ENCODE measurements around the gene GNAS-AS1.

The GNAS-AS1 gene

GRCh38 chr20:58863044-58863790 is 12.5 kb upstream of the GNAS-AS1 start:
- DNase-seq, result no peak

DNA sequence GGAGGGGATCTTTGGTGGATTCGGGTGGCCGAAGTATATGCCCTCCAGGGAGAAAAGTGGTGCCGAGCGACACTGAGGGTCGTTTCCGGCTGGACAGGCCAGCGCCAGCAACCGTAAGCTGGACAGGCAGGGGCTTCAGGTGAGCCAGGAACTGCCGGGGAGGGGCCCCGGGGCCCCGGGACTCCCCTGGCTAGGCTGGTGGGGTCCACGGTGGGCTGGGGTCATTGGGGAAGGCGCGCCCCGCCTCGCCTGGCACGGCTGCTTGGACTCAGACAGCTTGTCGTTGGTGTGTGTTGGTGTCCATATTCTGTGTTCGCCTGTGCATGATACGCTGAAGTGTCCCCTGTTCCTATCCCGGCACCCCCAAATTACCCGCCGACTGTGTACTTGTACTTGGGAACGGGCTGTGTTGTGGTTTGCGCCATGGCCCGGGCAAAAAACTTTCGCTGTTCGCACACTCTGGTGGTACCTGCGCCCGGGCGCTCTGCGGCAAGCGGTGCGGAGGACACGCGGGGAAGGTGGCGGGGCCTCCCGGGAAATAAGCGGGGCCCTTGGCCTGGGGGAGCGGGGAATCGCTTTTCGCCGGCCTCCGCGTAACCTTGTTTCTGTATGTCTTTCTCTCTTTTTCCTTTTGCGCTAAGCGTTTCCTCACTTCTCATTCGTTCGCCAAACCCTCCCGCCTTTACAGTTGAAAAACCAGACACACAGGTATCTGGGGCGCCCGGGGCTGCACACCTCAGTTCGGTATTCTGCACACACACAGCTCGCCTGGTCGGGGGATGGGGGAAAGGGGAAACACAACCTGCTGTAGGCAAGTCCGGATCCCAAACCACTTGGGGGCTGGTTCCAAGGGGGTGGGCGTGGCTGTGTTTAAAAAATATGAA is 5.0 kb upstream of the GNAS-AS1 start:
- no peak for DNase-seq

DNA sequence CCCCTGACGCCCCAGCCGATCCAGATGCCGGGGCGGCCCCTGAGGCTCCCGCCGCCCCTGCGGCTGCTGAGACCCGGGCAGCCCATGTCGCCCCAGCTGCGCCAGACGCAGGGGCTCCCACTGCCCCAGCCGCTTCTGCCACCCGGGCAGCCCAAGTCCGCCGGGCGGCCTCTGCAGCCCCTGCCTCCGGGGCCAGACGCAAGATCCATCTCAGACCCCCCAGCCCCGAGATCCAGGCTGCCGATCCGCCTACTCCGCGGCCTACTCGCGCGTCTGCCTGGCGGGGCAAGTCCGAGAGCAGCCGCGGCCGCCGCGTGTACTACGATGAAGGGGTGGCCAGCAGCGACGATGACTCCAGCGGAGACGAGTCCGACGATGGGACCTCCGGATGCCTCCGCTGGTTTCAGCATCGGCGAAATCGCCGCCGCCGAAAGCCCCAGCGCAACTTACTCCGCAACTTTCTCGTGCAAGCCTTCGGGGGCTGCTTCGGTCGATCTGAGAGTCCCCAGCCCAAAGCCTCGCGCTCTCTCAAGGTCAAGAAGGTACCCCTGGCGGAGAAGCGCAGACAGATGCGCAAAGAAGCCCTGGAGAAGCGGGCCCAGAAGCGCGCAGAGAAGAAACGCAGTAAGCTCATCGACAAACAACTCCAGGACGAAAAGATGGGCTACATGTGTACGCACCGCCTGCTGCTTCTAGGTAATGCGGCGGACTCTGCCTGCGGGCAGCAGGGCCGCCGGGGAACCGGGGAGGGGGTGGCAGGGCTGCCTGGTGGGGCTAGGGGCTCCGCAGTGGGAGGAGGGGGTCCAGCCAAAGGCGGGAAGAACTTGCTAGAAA is 4.2 kb upstream of the GNAS-AS1 start:
- no peak for DNase-seq

- no peak for DNase-seq
These were observed 3.4 kb upstream of the GNAS-AS1 start for GRCh38 chr20:58853976-58854637.

DNA sequence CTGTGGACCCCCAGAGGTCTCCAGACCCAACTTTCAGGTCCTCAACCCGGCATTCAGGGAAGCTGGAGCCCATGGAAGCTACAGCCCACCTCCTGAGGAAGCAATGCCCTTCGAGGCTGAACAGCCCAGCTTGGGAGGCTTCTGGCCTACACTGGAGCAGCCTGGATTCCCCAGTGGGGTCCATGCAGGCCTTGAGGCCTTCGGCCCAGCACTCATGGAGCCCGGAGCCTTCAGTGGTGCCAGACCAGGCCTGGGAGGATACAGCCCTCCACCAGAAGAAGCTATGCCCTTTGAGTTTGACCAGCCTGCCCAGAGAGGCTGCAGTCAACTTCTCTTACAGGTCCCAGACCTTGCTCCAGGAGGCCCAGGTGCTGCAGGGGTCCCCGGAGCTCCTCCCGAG is 2.8 kb upstream of the GNAS-AS1 start:
- no peak for DNase-seq

DNA sequence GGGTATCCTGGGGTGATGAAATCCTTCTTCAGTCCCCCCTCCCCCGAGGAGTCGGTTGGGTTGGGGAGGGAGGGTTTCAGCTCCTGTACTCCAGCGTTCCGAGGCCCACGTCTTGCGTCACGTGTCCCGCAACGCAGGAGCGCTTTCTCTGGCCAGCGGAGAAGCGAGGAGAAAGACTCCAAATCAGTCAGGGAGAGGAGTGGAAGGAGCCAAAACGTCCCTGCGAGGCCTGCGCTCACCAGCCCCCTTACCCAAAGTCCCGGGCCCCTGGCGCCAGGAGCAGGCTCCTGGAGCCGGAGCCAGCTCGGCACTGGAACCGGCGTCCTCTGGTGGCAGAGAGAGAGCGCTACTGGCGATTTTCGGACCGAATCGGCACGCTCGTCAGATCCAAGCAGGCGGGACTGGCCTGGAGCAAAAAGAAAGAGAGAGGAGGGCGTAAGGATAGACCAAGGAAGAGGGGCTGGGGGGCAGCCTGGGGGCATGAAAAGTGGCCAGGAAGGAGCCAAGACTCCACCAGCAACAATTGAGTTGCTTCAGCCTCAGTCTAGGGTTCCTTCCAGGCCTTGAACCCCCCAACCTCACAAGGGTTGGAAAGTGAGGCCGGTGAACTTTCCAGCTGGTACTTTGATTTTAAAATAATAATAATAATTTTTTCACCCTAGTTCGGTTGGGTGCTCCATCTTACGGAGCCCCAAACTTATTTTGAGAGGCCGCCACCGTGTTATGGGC is 2.0 kb upstream of the GNAS-AS1 start, which contains the start of gene GNAS:
Gene GNAS, plus strand, starts transcription at position 174 of the 729 bp plus-strand sequence.
- peak in 21 of 51 donors; percentile 10 to 55 (median 23) for DNase-seq

- no peak for DNase-seq
These were observed 1.3 kb upstream of the GNAS-AS1 start for GRCh38 chr20:58851969-58852458.

DNA sequence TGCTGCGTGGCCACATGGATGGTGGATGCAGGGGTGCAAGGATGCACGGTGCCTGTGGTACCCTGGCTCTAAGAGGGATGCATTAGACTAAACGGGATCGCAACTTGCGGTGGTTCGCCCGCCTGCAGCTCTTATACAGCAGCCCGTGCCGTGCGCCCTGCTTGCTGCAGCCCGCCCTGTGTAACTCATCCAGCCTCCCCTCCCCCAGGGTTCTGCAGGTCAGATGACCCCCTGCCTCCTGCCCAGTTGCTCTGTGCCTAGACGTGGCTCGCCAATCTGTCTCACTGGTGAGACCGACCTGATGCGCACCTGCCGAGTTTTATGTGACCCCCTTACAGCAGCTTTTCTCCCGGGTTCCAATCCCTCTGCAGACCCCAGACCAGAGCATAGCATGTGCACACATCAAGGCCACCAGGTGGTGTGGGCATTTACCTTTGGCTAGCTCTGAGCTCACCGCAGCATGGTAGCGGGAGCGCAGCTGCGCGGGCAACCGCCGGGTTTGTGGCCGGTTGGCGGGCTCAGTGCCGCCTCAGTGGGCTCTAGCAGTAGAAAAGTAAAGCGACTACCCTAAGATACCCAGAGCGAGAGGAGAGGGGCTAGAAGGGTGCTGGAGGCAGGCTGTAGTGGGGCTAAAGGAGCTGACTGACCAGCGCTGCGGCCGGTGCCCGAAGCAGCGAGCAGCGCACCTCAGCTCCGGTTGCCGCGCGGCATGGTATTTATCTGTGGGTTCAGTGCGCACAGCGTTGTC is 693 bp upstream of the GNAS-AS1 start:
- DNase-seq, result peak in 1 of 51 donors; percentile 22

DNA sequence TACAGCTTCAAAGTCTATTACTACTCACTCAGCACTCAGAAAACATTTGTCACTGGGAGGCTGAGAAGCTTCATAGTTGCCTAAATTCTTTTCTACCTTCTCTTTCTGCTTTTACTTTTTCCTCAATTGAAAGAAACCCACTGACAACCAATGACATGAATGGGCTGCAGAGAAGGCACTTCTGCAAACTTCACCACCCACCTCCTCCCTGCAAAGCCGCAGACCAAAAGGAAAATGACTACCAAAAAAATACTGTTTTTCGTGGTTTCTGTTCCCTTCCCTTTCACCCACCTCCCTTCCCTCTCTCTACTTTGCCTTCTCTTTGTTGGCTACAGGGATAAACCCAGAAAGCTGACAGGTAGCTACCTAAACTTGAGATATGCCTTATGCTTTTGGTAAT is 3.2 kb downstream of the GNAS-AS1 start:
- no peak for DNase-seq

DNA sequence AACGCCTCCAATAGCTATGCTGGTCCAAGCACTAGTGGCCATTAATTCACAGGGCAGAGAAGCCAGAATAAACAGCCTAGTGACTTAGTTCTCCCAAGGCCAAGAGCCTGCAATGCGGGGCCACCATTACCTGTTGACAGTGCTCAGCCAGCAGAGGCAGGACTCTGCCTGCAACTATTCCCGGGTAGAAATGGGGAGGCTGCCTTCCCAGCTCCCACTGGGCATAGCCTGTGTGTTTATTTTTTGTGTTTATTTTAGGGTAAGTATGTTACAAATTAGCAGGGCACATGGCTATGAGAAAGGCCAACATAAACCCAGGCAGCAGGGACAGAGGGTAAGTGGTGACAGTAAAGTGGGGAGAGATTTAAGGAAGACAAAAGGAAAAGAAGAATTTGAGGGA is 5.0 kb downstream of the GNAS-AS1 start:
- DNase-seq, result no peak

- no peak for DNase-seq
These were observed 7.6 kb downstream of the GNAS-AS1 start for GRCh38 chr20:58843128-58843556.

- DNase-seq, result no peak
These were observed 8.4 kb downstream of the GNAS-AS1 start for GRCh38 chr20:58842276-58842675.

DNA sequence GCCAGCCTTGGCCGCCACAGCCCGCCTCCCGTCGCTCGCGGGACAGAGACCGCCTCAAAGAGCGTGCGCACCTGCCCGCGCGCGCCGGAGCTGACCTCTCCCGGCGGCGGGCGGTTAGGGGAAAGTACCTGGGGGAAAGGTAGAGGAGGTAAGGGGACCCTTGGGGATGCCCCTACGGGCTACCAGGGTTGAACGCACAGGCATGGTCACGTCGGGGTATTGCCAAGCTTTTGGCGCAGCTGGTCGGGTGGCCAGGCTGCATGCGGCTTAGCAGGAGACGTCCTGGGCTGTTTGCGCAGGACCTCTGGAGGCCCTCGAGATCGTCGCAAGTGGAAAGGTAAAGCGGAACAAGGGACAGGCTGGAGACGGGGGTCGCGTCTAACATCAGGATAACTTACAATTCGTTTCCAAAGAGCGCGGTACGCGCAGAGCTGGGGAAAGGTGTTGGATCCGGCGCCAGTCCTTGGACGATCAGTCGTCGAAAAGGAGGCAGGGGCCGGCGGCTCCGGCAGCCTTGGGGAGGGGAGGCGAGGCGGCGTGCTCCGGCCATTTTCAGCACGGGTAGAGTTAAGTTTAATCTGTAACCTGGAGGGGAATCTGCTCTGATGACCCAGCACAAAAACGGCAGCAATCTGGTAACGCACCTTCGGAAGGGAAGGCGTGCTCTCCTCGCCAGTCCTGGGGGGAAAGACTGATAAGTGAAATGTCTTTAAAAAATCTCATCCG is 9.0 kb downstream of the GNAS-AS1 start:
- DNase-seq, result no peak

DNA sequence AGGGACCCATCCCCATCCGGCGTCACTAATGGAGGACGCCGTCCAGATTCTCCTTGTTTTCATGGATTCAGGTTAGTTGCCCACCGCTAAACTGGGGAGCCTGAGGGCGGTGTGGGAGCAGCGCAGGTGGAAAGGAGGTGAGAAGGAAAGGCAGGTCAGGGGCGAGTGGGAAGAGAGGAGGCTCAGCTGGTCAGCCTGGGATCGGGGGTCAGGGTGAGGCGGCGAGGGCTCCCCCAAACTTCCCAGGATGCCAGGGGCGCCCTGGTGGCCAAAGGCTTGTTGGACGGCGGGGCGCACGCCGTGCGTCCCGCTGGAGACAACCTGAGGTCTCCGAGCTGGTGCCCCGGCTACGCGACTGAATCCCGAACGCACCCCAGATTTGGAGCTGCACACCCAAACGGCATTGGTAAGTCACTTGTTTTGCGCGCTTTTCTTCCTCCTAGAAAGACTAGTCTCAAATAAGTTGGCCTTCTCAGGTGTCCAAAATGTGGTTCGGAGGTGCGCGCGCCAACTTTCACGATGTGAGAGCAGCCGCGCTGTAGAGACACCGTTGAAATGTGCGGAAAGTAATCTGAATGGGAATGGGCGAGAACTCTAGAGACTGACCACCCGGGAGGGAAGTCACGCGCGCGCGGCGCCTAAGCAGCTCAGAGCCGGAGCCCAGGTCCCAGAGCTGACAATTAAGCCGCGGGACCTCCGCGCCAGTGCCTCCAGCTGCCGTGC is 9.7 kb downstream of the GNAS-AS1 start:
- DNase-seq, result no peak

- no peak for DNase-seq
These were observed 10.5 kb downstream of the GNAS-AS1 start for GRCh38 chr20:58839991-58840747.

DNA sequence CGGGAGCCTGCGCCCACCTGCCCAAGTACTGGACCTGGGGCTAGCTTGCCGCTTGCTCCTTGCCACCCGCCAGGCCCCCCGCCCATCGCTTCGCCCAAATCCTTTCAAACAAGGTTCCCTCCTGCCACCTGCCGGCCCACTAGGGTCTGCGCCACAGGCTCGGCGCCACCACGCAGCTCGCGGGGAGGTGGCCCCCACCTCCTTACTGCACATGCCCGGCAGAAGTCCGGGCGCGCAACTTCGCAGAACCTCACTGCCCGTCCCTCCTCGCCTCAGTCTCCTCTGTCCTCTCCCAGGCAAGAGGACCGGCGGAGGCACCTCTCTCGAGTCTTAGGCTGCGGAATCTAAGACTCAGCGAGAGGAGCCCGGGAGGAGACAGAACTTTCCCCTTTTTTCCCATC is 11.2 kb downstream of the GNAS-AS1 start:
- peak in 23 of 51 donors; percentile 3 to 43 (median 14) for DNase-seq

DNA sequence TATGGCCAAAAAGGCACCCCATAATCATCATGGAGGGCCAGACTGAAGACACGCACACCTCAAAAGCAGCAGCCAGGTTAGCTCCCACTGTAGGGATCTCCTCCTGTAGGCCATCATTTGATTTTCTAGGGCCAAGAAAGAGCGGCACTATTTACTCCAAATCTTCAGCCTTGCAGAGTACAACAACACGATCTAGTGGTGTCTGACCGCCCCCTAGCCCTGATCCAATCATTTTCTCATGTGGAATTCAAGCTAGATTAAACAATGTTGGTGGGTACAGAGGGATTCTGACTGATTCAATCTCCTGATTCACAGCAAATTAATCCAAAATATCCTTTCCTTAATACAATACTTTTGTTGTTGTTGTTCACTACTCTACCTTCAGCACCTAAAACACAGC is 12.5 kb downstream of the GNAS-AS1 start:
- no peak for DNase-seq

Measured in hypothalamus (tissue), 51 donors.